Gastroesophageal sphincter (tissue), 3 donors: ENCODE results near the gene ZGPAT.

Experiments
- POLR2A ChIP-seq, 2 donors: fragments of 450-650 bp; IDR thresholded peaks; one replicate each; pipeline ENCODE4 v1.6.1; 2017; ENCODE audit warnings: antibody characterized with exemption in 2 of 2, mild to moderate bottlenecking in 2 of 2, moderate library complexity in 1 of 2
- POLR2AphosphoS5 ChIP-seq: sonication (generic); formaldehyde crosslinking; IDR thresholded peaks from one replicate; pipeline ENCODE4 v1.6.1; 2017; ENCODE audit warnings: antibody characterized with exemption
- TF ChIP-seq, protein P1 (sequence below), 4 experiments: fragments of 200-600 bp in 2 of 4; fragments of 450-650 bp in 2 of 4; sonication (generic) in 1 of 4; IDR thresholded peaks; one replicate each; pipeline ENCODE4 v1.5.1; 2017 to 2019; ENCODE audit warnings: antibody characterized with exemption in 4 of 4, mild to moderate bottlenecking in 2 of 4, moderate library complexity in 2 of 4

DNA sequence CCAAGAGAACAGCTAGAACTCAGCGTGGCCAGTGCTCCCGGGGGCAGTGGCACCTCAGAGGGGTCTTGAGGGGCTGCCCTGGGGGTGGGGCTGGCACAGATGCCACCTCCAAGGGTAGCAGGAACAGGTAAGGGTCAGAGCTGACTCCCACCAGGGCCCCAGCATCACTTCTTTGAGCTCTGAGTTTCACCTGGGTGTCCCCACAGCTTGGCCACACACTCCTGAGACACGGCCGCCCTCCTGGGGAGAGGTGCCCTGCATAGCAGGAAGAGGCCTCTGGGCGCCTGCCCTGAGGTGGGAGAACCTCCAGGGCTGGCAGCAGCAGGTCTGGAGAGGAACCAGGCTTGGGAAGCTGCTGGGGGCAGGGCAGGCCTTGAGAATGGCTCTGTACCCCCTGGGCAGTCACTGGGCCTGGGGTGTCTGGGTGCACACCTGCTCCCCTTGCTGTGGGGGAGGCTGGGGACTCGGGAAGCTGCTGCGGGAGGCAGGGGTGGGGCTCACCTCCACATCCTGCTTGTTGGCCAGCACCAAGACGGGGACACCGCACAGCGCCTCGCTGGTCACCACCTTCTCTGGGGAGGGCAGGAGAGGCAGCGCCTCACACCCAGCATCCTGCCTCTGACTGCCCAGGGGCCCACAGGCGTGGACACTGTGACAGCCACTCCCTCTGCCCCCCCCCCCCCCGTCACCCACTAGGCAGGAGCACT, 6.4 kb upstream of the ZGPAT start:
- TF ChIP-seq POLR2AphosphoS5 (no peak), POLR2A (IDR thresholded peaks at IDR 0.05) (no peak)
- TF ChIP-seq, protein P1, sequence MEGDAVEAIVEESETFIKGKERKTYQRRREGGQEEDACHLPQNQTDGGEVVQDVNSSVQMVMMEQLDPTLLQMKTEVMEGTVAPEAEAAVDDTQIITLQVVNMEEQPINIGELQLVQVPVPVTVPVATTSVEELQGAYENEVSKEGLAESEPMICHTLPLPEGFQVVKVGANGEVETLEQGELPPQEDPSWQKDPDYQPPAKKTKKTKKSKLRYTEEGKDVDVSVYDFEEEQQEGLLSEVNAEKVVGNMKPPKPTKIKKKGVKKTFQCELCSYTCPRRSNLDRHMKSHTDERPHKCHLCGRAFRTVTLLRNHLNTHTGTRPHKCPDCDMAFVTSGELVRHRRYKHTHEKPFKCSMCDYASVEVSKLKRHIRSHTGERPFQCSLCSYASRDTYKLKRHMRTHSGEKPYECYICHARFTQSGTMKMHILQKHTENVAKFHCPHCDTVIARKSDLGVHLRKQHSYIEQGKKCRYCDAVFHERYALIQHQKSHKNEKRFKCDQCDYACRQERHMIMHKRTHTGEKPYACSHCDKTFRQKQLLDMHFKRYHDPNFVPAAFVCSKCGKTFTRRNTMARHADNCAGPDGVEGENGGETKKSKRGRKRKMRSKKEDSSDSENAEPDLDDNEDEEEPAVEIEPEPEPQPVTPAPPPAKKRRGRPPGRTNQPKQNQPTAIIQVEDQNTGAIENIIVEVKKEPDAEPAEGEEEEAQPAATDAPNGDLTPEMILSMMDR (IDR thresholded peaks at IDR 0.05): no peak
